Cardiac muscle cell (in vitro differentiated cells and primary cell): Measurements from ENCODE around the gene ASCC1. TPM values are rescaled to one million over a fixed set of nuclear protein-coding genes. Genes with fewer than 3 reads are reported as not detected.
A peak's percentile ranks its signal among the peaks of the same experiment; 100 is the strongest.
"Not testable (repeated sequence)": the region's sequence is repeated elsewhere in the genome, so short reads cannot be mapped to it uniquely, and the experiment has no call there.

Experiments
- DNase-seq, 2 donors: peaks; one replicate each; pipeline versions ENCODE4 v3.0.0 to v3.0.0-alpha.2; 2010 to 2017; ENCODE audit warnings: low read depth in 1 of 2, low spot score in 1 of 2
- H3K27ac ChIP-seq: fragments of 200-600 bp; sonication (generic); 2 replicates; pipeline ENCODE4 v1.5.1; 2016
- H3K27me3 ChIP-seq: fragments of 200-600 bp; sonication (generic); 2 replicates; pipeline ENCODE4 v1.6.0; 2016; ENCODE audit warnings: control low read depth
- H3K36me3 ChIP-seq: fragments of 200-600 bp; sonication (generic); 2 replicates; pipeline ENCODE4 v1.5.1; 2016; ENCODE audit warnings: control low read depth
- H3K4me1 ChIP-seq: fragments of 200-600 bp; sonication (generic); 2 replicates; pipeline ENCODE4 v1.8.1; 2017; ENCODE audit warnings: low read depth, mild to moderate bottlenecking, mixed run types
- H3K4me3 ChIP-seq: fragments of 200-600 bp; sonication (generic); 2 replicates; pipeline ENCODE4 v1.5.1; 2016; ENCODE audit warnings: mild to moderate bottlenecking
- H3K9me3 ChIP-seq: fragments of 200-600 bp; sonication (generic); 2 replicates; pipeline ENCODE4 v1.5.1; 2017; ENCODE audit warnings: low read depth, mild to moderate bottlenecking, control low read depth
- polyA plus RNA-seq: library from polyadenylated mRNA; unstranded; fragments of >200 nt; fragmentation: Nextera tagmentation; extraction: Ambion mirVana; gene quantifications from 2 replicates; pipeline ENCODE4 v1.2.1, GENCODE V29; 2016
- total RNA-seq: library from RNA; depleted of rRNA; stranded (reverse); fragments of >200 nt; gene quantifications from 2 replicates; pipeline ENCODE4 v1.2.3, GENCODE V29; 2016
- TF ChIP-seq, protein P1 (sequence below): IDR thresholded peaks from 2 replicates; pipeline ENCODE4 v1.5.1; 2012; ENCODE audit warnings: low read depth, mild to moderate bottlenecking, low read length

Gene ASCC1
- total and polyA plus RNA-seq, 2 experiments from 2014 or later: 41.3 to 58.4 TPM

DNA sequence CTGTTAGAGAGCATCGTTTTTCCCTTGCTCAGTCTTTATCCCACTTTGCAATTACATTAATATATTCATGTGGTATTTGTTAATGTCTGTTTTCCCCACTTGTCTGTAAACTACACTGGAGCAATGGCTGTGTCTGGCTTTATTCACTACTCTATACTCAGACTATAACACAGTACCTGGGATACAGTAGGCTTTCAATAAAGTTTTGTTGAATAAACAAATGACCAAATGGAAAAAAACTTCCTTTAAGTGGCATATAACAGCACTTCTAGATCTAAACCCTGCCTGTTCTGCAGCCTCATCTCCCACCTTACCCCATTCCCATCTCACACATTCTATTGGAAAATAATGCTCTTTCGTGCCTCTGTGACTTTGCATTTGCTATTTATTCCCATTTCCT is 70.4 kb downstream of the ASCC1 start:
- no peak for DNase-seq
- Histone ChIP-seq H3K4me3 (no peak overlapping the region), H3K27ac (peak overlapping the region; percentile 87), H3K36me3 (no peaks in the 10 kb centered on the region), H3K9me3 (no peaks in the 10 kb centered on the region), H3K4me1 (peaks cover 18% of the 10 kb centered on the region), H3K27me3 (no peaks in the 10 kb centered on the region)
- TF ChIP-seq, protein P1, sequence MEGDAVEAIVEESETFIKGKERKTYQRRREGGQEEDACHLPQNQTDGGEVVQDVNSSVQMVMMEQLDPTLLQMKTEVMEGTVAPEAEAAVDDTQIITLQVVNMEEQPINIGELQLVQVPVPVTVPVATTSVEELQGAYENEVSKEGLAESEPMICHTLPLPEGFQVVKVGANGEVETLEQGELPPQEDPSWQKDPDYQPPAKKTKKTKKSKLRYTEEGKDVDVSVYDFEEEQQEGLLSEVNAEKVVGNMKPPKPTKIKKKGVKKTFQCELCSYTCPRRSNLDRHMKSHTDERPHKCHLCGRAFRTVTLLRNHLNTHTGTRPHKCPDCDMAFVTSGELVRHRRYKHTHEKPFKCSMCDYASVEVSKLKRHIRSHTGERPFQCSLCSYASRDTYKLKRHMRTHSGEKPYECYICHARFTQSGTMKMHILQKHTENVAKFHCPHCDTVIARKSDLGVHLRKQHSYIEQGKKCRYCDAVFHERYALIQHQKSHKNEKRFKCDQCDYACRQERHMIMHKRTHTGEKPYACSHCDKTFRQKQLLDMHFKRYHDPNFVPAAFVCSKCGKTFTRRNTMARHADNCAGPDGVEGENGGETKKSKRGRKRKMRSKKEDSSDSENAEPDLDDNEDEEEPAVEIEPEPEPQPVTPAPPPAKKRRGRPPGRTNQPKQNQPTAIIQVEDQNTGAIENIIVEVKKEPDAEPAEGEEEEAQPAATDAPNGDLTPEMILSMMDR: no peak

DNA sequence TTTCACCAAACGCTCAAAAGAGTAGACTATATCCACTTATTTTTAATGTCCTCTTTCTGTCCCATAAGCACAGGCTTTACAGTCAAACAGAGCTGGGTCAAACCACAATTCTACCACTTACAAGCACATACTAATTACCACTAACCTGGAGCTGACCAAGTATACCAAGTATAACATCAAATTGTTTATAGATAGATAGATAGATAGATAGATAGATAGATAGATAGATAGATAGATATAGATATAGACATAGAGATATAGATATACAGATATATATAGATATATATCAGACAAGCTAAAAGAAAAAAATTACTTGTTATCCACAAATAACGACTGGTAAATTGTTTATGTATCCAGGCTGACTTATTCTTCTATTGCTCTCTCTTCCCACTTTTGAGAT is 75.2 kb downstream of the ASCC1 start:
- H3K27me3 ChIP-seq: no peaks in the 10 kb centered on the region
- peaks cover 7% of the 10 kb centered on the region for H3K4me1 ChIP-seq
- no peak for DNase-seq
- no peak overlapping the region for H3K27ac ChIP-seq
- no peaks in the 10 kb centered on the region for H3K36me3 ChIP-seq
- H3K4me3 ChIP-seq: no peak overlapping the region
- TF ChIP-seq, protein P1: no peak
- no peaks in the 10 kb centered on the region for H3K9me3 ChIP-seq

DNA sequence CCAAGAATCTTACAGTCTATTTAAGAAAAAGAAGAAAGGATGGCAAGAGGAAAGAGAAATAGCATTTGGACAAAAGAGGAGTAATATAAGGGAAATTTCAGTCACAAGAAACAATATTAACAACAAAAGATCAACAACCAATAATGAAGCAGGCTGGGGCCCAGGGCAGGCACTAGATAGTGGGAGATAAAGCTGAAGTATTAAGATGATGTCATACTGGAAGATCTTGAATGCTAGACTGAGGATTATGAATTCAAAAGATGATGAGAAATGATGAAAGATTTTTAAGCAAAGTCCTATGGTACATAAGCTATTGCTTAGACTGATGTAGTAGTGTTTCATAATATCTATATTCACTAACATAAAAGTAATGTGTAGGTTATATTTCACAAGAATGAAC is 75.9 kb downstream of the ASCC1 start:
- TF ChIP-seq, protein P1: no peak
- no peak overlapping the region for H3K4me3 ChIP-seq
- no peaks in the 10 kb centered on the region for H3K36me3 ChIP-seq
- H3K27ac ChIP-seq: no peak overlapping the region
- H3K27me3 ChIP-seq: no peaks in the 10 kb centered on the region
- no peak for DNase-seq
- H3K9me3 ChIP-seq: no peaks in the 10 kb centered on the region
- H3K4me1 ChIP-seq: no peaks in the 10 kb centered on the region

DNA sequence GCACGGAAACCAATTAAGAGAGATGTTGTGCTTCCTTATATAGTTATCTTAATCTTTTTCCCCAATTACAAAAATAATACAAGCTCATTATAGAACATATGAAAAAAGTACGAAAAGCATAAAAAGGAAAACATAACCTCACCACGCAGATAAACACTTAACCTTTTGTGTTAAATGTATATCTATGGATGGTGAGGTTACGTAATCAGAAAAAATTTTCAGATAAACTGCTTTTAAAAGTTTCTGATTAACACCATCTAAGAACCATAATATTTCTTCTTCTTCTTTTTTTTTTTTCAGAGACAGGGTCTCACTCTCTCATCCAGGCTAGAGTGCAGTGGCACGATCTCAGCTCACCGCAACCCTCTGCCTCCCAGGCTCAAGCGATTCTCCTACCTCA is 78.5 kb downstream of the ASCC1 start:
- Histone ChIP-seq H3K4me1 (no peaks in the 10 kb centered on the region), H3K9me3 (no peaks in the 10 kb centered on the region), H3K27ac (no peak overlapping the region), H3K4me3 (no peak overlapping the region), H3K27me3 (no peaks in the 10 kb centered on the region), H3K36me3 (peaks cover under 1% of the 10 kb centered on the region)
- TF ChIP-seq, protein P1: no peak
- DNase-seq: no peak

DNA sequence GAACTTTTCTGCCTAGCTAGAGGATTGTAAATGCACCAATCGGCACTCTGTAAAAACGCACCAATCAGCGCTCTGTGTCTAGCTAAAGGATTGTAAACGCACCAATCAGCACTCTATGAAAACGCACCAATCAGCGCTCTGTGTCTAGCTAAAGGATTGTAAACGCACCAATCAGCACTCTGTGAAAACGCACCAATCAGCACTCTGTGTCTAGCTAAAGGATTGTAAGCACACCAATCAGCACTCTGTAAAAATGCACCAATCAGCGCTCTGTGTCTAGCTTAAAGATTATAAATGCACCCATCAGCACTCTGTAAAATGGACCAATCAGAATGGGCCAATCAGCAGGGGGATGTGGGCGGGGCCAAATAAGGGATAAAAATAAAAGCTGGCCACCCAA is 79.9 kb downstream of the ASCC1 start:
- DNase-seq, H3K27ac ChIP-seq, H3K9me3 ChIP-seq, H3K4me1 ChIP-seq, H3K36me3 ChIP-seq, H3K4me3 ChIP-seq, H3K27me3 ChIP-seq: not testable (repeated sequence)

DNA sequence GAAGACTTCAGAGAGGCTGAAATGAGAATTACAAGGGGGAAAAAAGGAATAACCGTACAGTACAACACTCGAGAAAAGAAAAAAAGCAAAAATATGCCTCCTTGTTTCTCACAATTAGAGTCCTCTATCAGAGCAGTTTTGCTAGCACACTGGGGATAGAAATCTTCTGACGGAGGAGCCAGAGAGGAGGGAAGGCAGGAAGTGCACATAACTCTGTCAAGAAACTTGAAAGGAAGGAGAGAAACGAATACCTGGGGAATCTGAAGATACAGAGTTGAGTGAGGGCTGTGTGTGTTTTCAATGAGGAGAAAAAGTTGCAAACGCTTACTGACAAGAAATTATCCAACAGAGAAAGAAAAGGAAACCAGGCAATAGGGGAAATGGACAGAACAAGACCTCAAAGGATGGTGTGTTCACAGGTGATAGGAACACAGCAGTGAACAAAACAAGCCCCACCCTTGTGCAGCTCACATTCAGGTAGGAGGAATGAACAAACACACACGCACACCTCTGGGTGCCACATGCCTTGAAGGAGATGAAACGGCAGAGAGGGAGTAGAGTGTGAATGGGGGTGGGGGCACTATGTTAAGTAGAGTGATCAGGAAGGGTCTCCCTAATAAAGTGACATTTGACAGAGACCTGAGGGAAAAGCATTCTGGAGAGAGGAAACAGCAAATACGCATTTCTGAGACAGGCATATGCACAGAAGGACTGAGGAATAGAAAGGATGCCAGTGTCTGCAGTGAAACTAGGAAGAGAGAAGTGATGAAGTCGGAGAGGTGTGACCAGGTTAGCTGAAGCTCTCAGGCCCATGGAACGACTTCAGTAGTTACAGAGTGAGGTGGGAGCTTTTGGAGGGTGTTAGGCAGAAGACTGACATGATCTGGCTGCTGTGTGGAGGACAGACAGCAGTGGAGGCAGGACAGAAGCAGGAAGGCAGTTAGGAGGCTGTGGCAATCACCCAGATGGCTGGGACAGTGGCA is 81.0 kb downstream of the ASCC1 start:
- TF ChIP-seq, protein P1: no peak
- DNase-seq: no peak
- Histone ChIP-seq H3K36me3 (peaks cover 6% of the 10 kb centered on the region), H3K4me3 (no peak overlapping the region), H3K9me3 (no peaks in the 10 kb centered on the region), H3K4me1 (no peaks in the 10 kb centered on the region), H3K27ac (no peak overlapping the region), H3K27me3 (no peaks in the 10 kb centered on the region)
